Neural crest cell (in vitro differentiated cells): Measurements from ENCODE around the gene NPAS1. TPM values are rescaled to one million over a fixed set of nuclear protein-coding genes. Genes with fewer than 3 reads are reported as not detected.
A peak's percentile ranks its signal among the peaks of the same experiment; 100 is the strongest.

ENCODE experiments used
- DNase-seq: peaks from one replicate; pipeline ENCODE4 v3.0.0; 2021; ENCODE audit warnings: low read depth, mixed read lengths, low spot score
- H3K27ac Mint-ChIP-seq: one replicate; pipeline ENCODE4 v1.8.0; 2021; ENCODE audit warnings: mild to moderate bottlenecking, mixed read lengths; ENCODE audit not compliant: unreplicated experiment
- H3K27me3 Mint-ChIP-seq: 2 replicates; pipeline ENCODE4 v1.8.0; 2021; ENCODE audit warnings: low read depth, mild to moderate bottlenecking, mixed read lengths
- H3K36me3 Mint-ChIP-seq: 2 replicates; pipeline ENCODE4 v1.8.0; 2021; ENCODE audit warnings: low read depth, mild to moderate bottlenecking, mixed read lengths
- H3K4me1 Mint-ChIP-seq: 2 replicates; pipeline ENCODE4 v1.8.0; 2021; ENCODE audit warnings: mixed read lengths
- H3K4me3 Mint-ChIP-seq: one replicate; pipeline ENCODE4 v1.8.0; 2021; ENCODE audit warnings: mild to moderate bottlenecking, mixed read lengths
- H3K9me3 Mint-ChIP-seq: 2 replicates; pipeline ENCODE4 v1.8.0; 2021; ENCODE audit warnings: mixed read lengths
- CTCF ChIP-seq: fragments of 200-600 bp; sonication (generic); conservative IDR thresholded peaks from 2 replicates; pipeline ENCODE4 v1.5.0; 2021; ENCODE audit warnings: antibody characterized with exemption, mild to moderate bottlenecking
- total RNA-seq: library from RNA; stranded (reverse); gene quantifications from 2 replicates; pipeline ENCODE4 v1.2.1, GENCODE V29; 2021

NPAS1 gene
- total RNA-seq, 1 donor from 2014 or later, result 1.5 TPM

- H3K27me3 Mint-ChIP-seq, result peaks cover 65% of the 10 kb centered on the region
- H3K27ac Mint-ChIP-seq, result no peak overlapping the region
- peaks cover 13% of the 10 kb centered on the region for H3K4me1 Mint-ChIP-seq
- no peak for DNase-seq
- no peaks in the 10 kb centered on the region for H3K9me3 Mint-ChIP-seq
- TF ChIP-seq CTCF, result no peak
- H3K36me3 Mint-ChIP-seq, result no peaks in the 10 kb centered on the region
- H3K4me3 Mint-ChIP-seq, result peak overlapping the region; percentile 64
Measured at GRCh38 chr19:47018923-47019322, 714 bp upstream of the NPAS1 start.

GRCh38 chr19:47020132-47020805 lies 632 bp downstream of the NPAS1 start:
- Mint-ChIP-seq H3K27ac (no peak overlapping the region), H3K4me3 (no peak overlapping the region), H3K4me1 (peaks cover 13% of the 10 kb centered on the region), H3K9me3 (no peaks in the 10 kb centered on the region), H3K27me3 (peaks cover 77% of the 10 kb centered on the region), H3K36me3 (no peaks in the 10 kb centered on the region)
- no peak for DNase-seq
- TF ChIP-seq CTCF, result no peak

- Mint-ChIP-seq H3K27ac (no peak overlapping the region), H3K4me3 (peak overlapping the region; percentile 67), H3K27me3 (peaks cover 81% of the 10 kb centered on the region), H3K4me1 (peaks cover 9% of the 10 kb centered on the region), H3K36me3 (no peaks in the 10 kb centered on the region), H3K9me3 (no peaks in the 10 kb centered on the region)
- TF ChIP-seq CTCF, result no peak
- DNase-seq, result no peak
Measured at GRCh38 chr19:47020992-47021496, 1.4 kb downstream of the NPAS1 start.

GRCh38 chr19:47021536-47022139 lies 2.0 kb downstream of the NPAS1 start:
- peaks cover 9% of the 10 kb centered on the region for H3K4me1 Mint-ChIP-seq
- H3K4me3 Mint-ChIP-seq, result peak overlapping the region; percentile 34
- DNase-seq, result no peak
- H3K27ac Mint-ChIP-seq, result no peak overlapping the region
- no peak for TF ChIP-seq CTCF
- no peaks in the 10 kb centered on the region for H3K9me3 Mint-ChIP-seq
- peaks cover 85% of the 10 kb centered on the region for H3K27me3 Mint-ChIP-seq
- no peaks in the 10 kb centered on the region for H3K36me3 Mint-ChIP-seq

GRCh38 chr19:47022140-47022536 lies 2.5 kb downstream of the NPAS1 start:
- H3K4me3 Mint-ChIP-seq, result no peak overlapping the region

More at GRCh38 chr19:47022140-47022536, 2.5 kb downstream of the NPAS1 start:
- no peak for TF ChIP-seq CTCF
- Mint-ChIP-seq H3K36me3 (no peaks in the 10 kb centered on the region), H3K4me1 (peaks cover 9% of the 10 kb centered on the region), H3K27me3 (peaks cover 84% of the 10 kb centered on the region), H3K9me3 (no peaks in the 10 kb centered on the region), H3K27ac (no peak overlapping the region)
- no peak for DNase-seq
